Retinal pigment epithelial cell (primary cell): ENCODE results near the gene MMP11.
A peak's percentile ranks its signal among the peaks of the same experiment; 100 is the strongest.

Source experiments
- DNase-seq: peaks from one replicate; pipeline ENCODE4 v3.0.0-alpha.2; 2010; ENCODE audit warnings: low read depth
- H3K4me3 ChIP-seq: 2 replicates; pipeline ENCODE4 v1.5.1; 2011; ENCODE audit warnings: mild to moderate bottlenecking, low read length, control low read depth, moderate library complexity
- TF ChIP-seq, protein P1 (sequence below): conservative IDR thresholded peaks from 2 replicates; pipeline ENCODE4 v1.5.1; 2011; ENCODE audit warnings: low read depth, low read length, control low read depth, inconsistent platforms

MMP11 gene

DNA sequence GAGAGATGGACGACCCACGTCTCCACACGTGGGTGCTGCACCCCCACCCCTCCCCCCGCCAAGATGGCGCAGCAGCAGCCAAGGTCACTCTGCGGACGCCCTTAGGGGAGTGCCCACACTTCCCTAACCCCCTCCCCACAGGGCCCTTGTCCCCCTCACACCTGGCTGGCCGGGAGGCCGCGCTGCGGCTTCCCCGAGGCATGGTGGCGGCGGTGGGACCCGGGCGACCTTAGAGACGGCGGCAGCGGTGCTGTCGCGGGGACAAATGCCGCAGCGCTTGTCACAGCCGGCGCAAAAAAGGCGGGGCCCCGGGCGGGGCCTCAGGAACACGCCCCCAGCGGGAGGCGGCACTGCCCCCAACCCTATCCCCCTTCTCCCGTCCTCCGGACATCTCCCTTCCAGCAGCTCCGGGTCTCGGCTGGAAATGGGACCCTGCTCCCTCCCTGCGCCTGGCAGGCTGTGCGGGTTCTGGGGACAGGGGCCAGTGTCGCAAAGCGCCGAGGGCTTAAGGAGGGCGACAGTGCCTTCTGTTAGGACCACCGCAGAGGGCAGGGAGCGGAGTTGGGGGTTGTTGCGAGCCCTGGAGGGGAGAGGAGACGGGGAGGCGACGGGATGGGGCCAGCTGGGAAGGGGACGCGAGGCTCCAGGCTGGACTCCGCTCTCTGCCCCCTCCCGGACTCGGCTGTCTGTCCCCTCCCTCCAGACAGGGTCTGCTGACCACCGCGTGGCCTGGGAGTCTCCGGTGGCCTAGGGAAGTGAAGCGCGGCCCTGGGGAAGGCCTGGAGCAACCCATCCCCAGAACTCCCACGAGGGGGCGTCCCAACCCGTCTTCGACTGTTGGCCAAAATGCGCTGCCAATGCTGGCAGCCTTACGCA lies 4.7 kb upstream of the MMP11 start, which contains the start of gene CHCHD10:
TSS of gene CHCHD10 (minus strand) at position 300 of the 876 bp plus-strand sequence. CDS start at position 202, 98 bp downstream.
- TF ChIP-seq, protein P1, sequence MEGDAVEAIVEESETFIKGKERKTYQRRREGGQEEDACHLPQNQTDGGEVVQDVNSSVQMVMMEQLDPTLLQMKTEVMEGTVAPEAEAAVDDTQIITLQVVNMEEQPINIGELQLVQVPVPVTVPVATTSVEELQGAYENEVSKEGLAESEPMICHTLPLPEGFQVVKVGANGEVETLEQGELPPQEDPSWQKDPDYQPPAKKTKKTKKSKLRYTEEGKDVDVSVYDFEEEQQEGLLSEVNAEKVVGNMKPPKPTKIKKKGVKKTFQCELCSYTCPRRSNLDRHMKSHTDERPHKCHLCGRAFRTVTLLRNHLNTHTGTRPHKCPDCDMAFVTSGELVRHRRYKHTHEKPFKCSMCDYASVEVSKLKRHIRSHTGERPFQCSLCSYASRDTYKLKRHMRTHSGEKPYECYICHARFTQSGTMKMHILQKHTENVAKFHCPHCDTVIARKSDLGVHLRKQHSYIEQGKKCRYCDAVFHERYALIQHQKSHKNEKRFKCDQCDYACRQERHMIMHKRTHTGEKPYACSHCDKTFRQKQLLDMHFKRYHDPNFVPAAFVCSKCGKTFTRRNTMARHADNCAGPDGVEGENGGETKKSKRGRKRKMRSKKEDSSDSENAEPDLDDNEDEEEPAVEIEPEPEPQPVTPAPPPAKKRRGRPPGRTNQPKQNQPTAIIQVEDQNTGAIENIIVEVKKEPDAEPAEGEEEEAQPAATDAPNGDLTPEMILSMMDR, result peak; percentile 80
- DNase-seq, result no peak
- H3K4me3 ChIP-seq, result peak within 1 kb of the TSS; percentile 64

DNA sequence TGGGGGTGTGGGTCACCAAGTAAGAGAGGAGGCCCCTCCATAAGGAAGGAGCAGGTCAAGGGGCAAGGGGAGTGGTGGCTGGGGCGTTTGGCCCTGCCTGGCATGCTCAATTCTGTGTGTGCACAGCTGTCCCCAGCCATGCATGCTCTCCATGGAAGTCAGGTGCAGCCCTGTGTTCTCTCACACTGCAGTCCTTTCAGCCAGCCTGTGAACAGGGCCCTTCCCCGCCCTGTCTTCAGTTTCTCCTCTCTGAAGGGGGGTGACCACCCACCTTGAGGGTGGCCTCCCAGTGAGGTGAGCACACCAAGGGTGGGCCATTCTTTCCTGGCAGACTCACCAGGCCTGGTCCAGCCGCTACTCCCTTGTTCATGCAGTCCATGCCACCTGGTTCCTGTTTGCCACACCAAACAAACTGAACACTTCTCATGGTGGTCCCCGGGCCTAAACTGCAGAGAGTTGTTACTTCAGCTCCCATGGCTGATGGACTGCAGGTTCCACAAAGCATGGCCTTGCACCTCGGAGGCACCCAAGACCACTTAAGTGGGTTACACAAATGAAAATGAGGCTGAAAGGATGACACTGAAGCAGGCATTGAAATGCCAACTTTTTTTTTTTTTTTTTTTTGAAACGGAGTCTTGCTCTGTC lies 3.2 kb upstream of the MMP11 start:
- no peak overlapping the region for H3K4me3 ChIP-seq
- TF ChIP-seq, protein P1, result no peak
- DNase-seq, result no peak

DNA sequence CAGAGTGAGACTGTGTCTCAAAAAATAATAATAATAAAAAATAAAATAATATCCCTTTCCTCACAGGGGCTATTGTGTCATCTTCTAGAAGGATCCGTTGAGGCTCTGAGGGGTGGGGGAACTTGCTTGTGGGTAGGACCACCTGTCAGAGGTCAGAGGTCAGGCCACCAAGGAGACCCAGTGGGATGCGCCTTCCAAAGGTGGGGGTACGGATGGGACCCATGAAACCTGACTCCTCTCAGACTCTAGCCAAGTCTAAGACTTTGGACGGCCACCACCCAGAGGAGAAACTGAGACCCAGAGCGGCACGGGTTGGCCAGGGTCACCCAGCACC lies 367 bp upstream of the MMP11 start:
- no peak for DNase-seq
- H3K4me3 ChIP-seq, result peak overlapping the region; percentile 39
- TF ChIP-seq, protein P1, result no peak

DNA sequence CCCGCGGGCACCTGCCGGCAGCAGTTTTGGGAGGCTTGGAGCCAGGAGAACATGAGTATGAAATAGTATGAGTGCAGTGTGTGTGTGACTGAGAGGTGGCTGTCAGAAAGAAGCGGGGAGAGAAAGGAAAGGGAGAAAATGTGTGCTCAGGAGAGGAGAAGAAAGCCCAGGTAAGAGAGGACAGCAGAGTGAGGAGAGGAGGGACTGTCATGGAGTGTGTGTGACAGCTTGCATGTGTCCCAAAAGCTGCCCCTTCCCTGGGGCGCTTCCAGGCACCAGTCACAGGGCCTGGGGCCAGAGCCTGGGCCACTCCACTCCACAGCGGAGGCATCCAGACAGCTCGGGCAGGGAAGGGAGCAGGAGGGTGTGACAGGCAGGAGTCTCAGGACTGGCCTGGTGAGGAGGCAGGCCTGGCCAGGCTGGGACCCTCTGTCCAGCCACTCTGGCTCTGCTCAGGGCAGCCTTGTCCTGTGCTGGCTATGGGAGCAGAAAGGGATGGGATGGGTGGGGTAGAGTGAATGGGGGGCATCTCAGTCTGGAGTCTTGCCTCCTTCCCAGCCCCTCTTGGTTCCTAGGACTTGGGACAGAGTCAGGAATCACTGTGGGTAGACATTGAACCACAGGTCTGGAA lies 949 bp downstream of the MMP11 start:
- peak overlapping the region; percentile 49 for H3K4me3 ChIP-seq
- TF ChIP-seq, protein P1, result no peak
- no peak for DNase-seq

DNA sequence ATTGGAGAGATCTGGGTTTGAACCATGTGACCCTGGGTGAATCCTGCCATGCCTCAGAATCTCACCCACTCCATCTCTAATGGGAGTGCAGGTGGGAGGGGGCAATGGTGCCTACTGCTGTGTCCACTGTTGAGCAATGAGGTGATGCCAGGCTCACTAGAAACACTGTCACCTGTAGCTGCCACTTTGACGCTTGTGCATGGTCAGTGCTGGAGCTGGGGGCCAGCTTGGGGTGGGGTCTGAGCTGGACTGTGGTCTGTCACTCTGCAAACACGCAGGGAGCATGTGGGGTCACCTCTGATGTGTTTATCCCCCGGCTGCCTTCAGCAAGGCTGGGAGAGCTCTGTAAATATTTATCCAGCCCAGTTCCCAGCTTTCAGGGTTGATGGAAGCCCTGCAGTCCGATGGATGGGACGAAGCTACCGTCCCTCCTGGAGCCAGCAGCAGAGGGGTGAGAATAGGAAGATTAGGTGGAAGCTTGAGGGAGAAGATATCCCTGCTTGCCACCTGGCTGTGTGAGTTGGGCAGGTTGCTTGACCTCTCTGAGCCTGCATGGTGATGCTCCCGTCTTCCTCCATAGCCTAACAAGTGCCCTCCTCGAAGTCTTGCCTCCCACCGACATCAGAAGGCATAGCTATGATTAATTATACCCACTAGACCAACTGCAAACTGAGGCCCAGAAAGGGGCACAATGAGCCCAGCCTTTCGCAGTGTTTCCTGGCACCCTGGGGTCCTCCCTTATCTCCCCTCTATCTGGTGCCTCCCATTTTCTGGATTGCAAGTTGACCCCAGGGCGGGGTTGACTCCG lies 1.7 kb downstream of the MMP11 start:
- TF ChIP-seq, protein P1, result no peak
- DNase-seq, result no peak
- no peak overlapping the region for H3K4me3 ChIP-seq

DNA sequence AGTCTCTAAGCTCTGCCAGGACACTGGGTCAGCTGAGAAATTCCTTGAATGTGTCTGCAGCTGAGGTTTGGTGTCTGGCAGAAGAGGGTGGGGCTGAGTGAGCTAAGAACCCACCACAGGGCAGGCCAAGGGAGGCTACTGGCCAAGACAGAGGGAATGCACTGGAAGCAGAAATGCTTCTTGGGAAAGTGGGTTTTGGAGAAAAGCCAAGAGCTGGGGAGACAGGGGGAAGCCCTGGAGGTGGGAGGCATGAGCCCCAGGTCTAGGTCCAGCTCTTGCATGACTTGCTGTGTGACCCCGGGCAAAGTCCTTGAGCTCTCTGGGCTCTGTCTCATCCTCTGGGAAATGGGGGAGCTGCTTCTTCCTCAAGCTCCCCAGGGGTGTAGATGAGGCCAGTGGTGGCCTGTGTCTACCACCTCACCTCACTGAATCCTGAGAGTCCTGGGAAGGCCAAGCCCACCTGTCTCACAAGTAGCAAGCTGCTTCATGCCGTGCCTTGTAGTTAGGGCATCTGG lies 2.3 kb downstream of the MMP11 start:
- peak; percentile 76 for DNase-seq
- TF ChIP-seq, protein P1, result no peak
- H3K4me3 ChIP-seq, result no peak overlapping the region
